H1 (cell line): ENCODE data around the gene IRF5. TPM values are rescaled to one million over a fixed set of nuclear protein-coding genes. Genes with fewer than 3 reads are reported as not detected.

Source experiments
- GABPA ChIP-seq: IDR thresholded peaks from 2 replicates; pipeline ENCODE4 v1.6.1; 2011; ENCODE audit warnings: mild to moderate bottlenecking, low read length, moderate library complexity, borderline replicate concordance; ENCODE audit not compliant: insufficient read depth
- KDM5A ChIP-seq: fragments of 200-600 bp; IDR thresholded peaks from 2 replicates; pipeline ENCODE4 v1.7.1; 2012; ENCODE audit warnings: mild to moderate bottlenecking, low read length, inconsistent platforms, mixed read lengths
- POU5F1 ChIP-seq: IDR thresholded peaks from 2 replicates; pipeline ENCODE4 v1.6.1; 2011; ENCODE audit warnings: low read depth, mild to moderate bottlenecking, low read length, moderate library complexity
- SP2 ChIP-seq: IDR thresholded peaks from 2 replicates; pipeline ENCODE4 v1.6.1; 2012; ENCODE audit warnings: mild to moderate bottlenecking, low read length, inconsistent platforms
- polyA plus RNA-seq, 7 experiments: library from polyadenylated mRNA; depleted of rRNA in 3 of 7; stranded (reverse) in 5 of 7; unstranded in 2 of 7; fragments of >200 nt in 5 of 7; fragments of 200-250 nt in 2 of 7; gene quantifications; 1 replicate in 5 of 7; 2 replicates in 1 of 7; 4 replicates in 1 of 7; pipeline versions ENCODE4 v1.2.1 to v1.2.3, GENCODE V29; 2011 to 2013; ENCODE audit warnings: missing spikeins in 2 of 7, mixed read lengths in 2 of 7
- total RNA-seq: library from RNA; stranded (reverse); fragmentation: NEBNext Ultra II Directional; extraction: Animal tissue kit (Norgen Biotek cat#: 25700); gene quantifications from 2 replicates; pipeline ENCODE4 v1.2.1, GENCODE V29; 2021
- TF ChIP-seq, protein P1 (sequence below): IDR thresholded peaks from 2 replicates; pipeline ENCODE4 v1.6.1; 2012; ENCODE audit warnings: low read length, inconsistent platforms

Gene IRF5
- total and polyA plus RNA-seq, 2 of the 8 experiments (the other 6 are each of a cell fraction or from before 2014, with no cell fraction given) = 0.28 to 1.1 TPM

DNA sequence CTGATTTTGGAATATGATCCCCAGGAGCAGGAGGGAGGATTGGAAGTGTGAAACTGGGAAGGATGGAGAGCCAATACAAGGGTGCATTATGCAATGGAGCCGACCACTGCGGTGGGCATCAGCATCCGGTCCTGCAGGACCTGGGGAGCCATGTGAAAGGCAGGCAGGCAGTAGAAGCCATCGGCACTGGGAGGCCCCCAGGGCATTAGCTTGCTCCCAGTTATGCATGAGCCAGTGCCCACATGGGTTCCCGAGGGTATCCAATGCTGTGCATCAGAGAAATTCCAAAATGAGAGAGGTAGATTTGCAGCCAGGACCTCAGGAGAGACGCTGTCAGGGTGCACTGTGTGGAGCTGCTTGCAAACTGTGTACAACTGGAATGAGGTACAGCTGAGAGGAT is 18.5 kb upstream of the IRF5 start (continued):
- TF ChIP-seq SP2 = no peak
- no peak for TF ChIP-seq KDM5A
- TF ChIP-seq, protein P1, sequence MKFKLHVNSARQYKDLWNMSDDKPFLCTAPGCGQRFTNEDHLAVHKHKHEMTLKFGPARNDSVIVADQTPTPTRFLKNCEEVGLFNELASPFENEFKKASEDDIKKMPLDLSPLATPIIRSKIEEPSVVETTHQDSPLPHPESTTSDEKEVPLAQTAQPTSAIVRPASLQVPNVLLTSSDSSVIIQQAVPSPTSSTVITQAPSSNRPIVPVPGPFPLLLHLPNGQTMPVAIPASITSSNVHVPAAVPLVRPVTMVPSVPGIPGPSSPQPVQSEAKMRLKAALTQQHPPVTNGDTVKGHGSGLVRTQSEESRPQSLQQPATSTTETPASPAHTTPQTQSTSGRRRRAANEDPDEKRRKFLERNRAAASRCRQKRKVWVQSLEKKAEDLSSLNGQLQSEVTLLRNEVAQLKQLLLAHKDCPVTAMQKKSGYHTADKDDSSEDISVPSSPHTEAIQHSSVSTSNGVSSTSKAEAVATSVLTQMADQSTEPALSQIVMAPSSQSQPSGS = no peak
- no peak for TF ChIP-seq GABPA
- TF ChIP-seq POU5F1 = no peak
